ENCODE results near the gene LCN9. TPM values are rescaled to one million over a fixed set of nuclear protein-coding genes. Genes with fewer than 3 reads are reported as not detected.

LCN9 gene
- total and polyA plus RNA-seq, 4 donors = not detected

- WGBS, 2 donors = 61 to 71% methylated on average over 31 of the region's 31 CpGs
- peaks cover 0 to 5% (median 0%) of the 10 kb centered on the region in 4 donors for H3K9me3 ChIP-seq (ENCODE audit: control insufficient read depth in 4 of 4, insufficient read depth in 3 of 4, low read length in 3 of 4)
- H3K27me3 ChIP-seq (ENCODE audit: control insufficient read depth in 3 of 3, insufficient read depth in 3 of 3, low read length in 2 of 3) = peaks cover 0 to 6% (median 3%) of the 10 kb centered on the region in 3 donors
- H3K9ac ChIP-seq (ENCODE audit: insufficient read depth in 1 of 2, low read length in 2 of 2) = no peak overlapping the region
- H3K4me3 ChIP-seq = no peak overlapping the region
- TF ChIP-seq CTCF (IDR thresholded peaks at IDR 0.05; ENCODE audit: control extremely low read depth, extremely low read depth) = no peak
- no peak for ATAC-seq (ENCODE audit: insufficient read depth, low FRiP score)
- no peak overlapping the region for H3K27ac ChIP-seq (ENCODE audit: low read depth in 1 of 2, low read length in 1 of 2)
- no peak for DNase-seq
- H3K36me3 ChIP-seq (ENCODE audit: control insufficient read depth in 4 of 4, insufficient read depth in 4 of 4, low read length in 4 of 4) = no peaks in the 10 kb centered on the region
- no peaks in the 10 kb centered on the region for H3K4me1 ChIP-seq (ENCODE audit: control insufficient read depth in 5 of 5, insufficient read depth in 5 of 5, low read length in 5 of 5)
These were observed 47.2 kb upstream of the LCN9 start for GRCh38 chr9:135615666-135616618.

- no peak for TF ChIP-seq CTCF (IDR thresholded peaks at IDR 0.05; ENCODE audit: control extremely low read depth, extremely low read depth)
- Histone ChIP-seq H3K27ac (ENCODE audit: low read depth in 1 of 2, low read length in 1 of 2) (no peak overlapping the region), H3K9ac (ENCODE audit: insufficient read depth in 1 of 2, low read length in 2 of 2) (no peak overlapping the region), H3K4me3 (no peak overlapping the region), H3K27me3 (ENCODE audit: control insufficient read depth in 3 of 3, insufficient read depth in 3 of 3, low read length in 2 of 3) (peaks cover 0 to 7% (median 3%) of the 10 kb centered on the region in 3 donors), H3K4me1 (ENCODE audit: control insufficient read depth in 5 of 5, insufficient read depth in 5 of 5, low read length in 5 of 5) (no peaks in the 10 kb centered on the region), H3K36me3 (ENCODE audit: control insufficient read depth in 4 of 4, insufficient read depth in 4 of 4, low read length in 4 of 4) (no peaks in the 10 kb centered on the region), H3K9me3 (ENCODE audit: control insufficient read depth in 4 of 4, insufficient read depth in 3 of 4, low read length in 3 of 4) (peaks cover 0 to 5% (median 0%) of the 10 kb centered on the region in 4 donors)
- WGBS, 2 donors = 75 to 85% methylated on average over 34 of the region's 34 CpGs
- DNase-seq (no peak), ATAC-seq (ENCODE audit: insufficient read depth, low FRiP score) (no peak)
These were observed 46.2 kb upstream of the LCN9 start for GRCh38 chr9:135616619-135617537.

- peaks cover 0 to 4% (median 0%) of the 10 kb centered on the region in 4 donors for H3K9me3 ChIP-seq (ENCODE audit: control insufficient read depth in 4 of 4, insufficient read depth in 3 of 4, low read length in 3 of 4)
- no peak overlapping the region for H3K9ac ChIP-seq (ENCODE audit: insufficient read depth in 1 of 2, low read length in 2 of 2)
- H3K4me3 ChIP-seq = no peak overlapping the region
- H3K36me3 ChIP-seq (ENCODE audit: control insufficient read depth in 4 of 4, insufficient read depth in 4 of 4, low read length in 4 of 4) = no peaks in the 10 kb centered on the region
- H3K27ac ChIP-seq (ENCODE audit: low read depth in 1 of 2, low read length in 1 of 2) = no peak overlapping the region
- 79 to 81% methylated on average over 13 of the region's 13 CpGs for WGBS, 2 donors
- ATAC-seq (ENCODE audit: insufficient read depth, low FRiP score) = no peak
- no peak for TF ChIP-seq CTCF (IDR thresholded peaks at IDR 0.05; ENCODE audit: control extremely low read depth, extremely low read depth)
- no peak for DNase-seq
- H3K4me1 ChIP-seq (ENCODE audit: control insufficient read depth in 5 of 5, insufficient read depth in 5 of 5, low read length in 5 of 5) = no peaks in the 10 kb centered on the region
- peaks cover 0 to 7% (median 3%) of the 10 kb centered on the region in 3 donors for H3K27me3 ChIP-seq (ENCODE audit: control insufficient read depth in 3 of 3, insufficient read depth in 3 of 3, low read length in 2 of 3)
These were observed 45.6 kb upstream of the LCN9 start for GRCh38 chr9:135617538-135617900.
